ENCODE data around the gene SMAP1.

- TF ChIP-seq REST (IDR thresholded peaks at IDR 0.05; ENCODE audit: unreplicated experiment), result no peak
- no peak for TF ChIP-seq CTCF (conservative IDR thresholded peaks at IDR 0.05; ENCODE audit: low read depth in 2 of 2)
- no peak for TF ChIP-seq POLR2AphosphoS5 (IDR thresholded peaks at IDR 0.05; ENCODE audit: low read depth)
- TF ChIP-seq EZH2 (IDR thresholded peaks at IDR 0.05; ENCODE audit: low read depth, unreplicated experiment), result no peak
- no peak for TF ChIP-seq STAT1 (IDR thresholded peaks at IDR 0.05; ENCODE audit: unreplicated experiment)
- TF ChIP-seq ZNF114 (CRISPR knock-in tag; IDR thresholded peaks at IDR 0.05), result no peak
- no peak for TF ChIP-seq CREB1 (CRISPR knock-in tag; IDR thresholded peaks at IDR 0.05; ENCODE audit: low read depth)
- TF ChIP-seq EZH2phosphoT487 (IDR thresholded peaks at IDR 0.05; ENCODE audit: unreplicated experiment), result no peak
These were observed 67.8 kb downstream of the SMAP1 start for GRCh38 chr6:70735513-70735912.
